Neural crest cell (in vitro differentiated cells): Measurements from ENCODE around the gene BANF1. TPM values are rescaled to one million over a fixed set of nuclear protein-coding genes. Genes with fewer than 3 reads are reported as not detected.

Source experiments
- DNase-seq: peaks from one replicate; pipeline ENCODE4 v3.0.0; 2021; ENCODE audit warnings: low read depth, mixed read lengths, low spot score
- H3K27ac Mint-ChIP-seq: one replicate; pipeline ENCODE4 v1.8.0; 2021; ENCODE audit warnings: mild to moderate bottlenecking, mixed read lengths; ENCODE audit not compliant: unreplicated experiment
- H3K27me3 Mint-ChIP-seq: 2 replicates; pipeline ENCODE4 v1.8.0; 2021; ENCODE audit warnings: low read depth, mild to moderate bottlenecking, mixed read lengths
- H3K36me3 Mint-ChIP-seq: 2 replicates; pipeline ENCODE4 v1.8.0; 2021; ENCODE audit warnings: low read depth, mild to moderate bottlenecking, mixed read lengths
- H3K4me1 Mint-ChIP-seq: 2 replicates; pipeline ENCODE4 v1.8.0; 2021; ENCODE audit warnings: mixed read lengths
- H3K4me3 Mint-ChIP-seq: one replicate; pipeline ENCODE4 v1.8.0; 2021; ENCODE audit warnings: mild to moderate bottlenecking, mixed read lengths
- H3K9me3 Mint-ChIP-seq: 2 replicates; pipeline ENCODE4 v1.8.0; 2021; ENCODE audit warnings: mixed read lengths
- total RNA-seq: library from RNA; stranded (reverse); gene quantifications from 2 replicates; pipeline ENCODE4 v1.2.1, GENCODE V29; 2021
- TF ChIP-seq, protein P1 (sequence below): fragments of 200-600 bp; sonication (generic); conservative IDR thresholded peaks from 2 replicates; pipeline ENCODE4 v1.5.0; 2021; ENCODE audit warnings: antibody characterized with exemption, mild to moderate bottlenecking

BANF1 gene
- total RNA-seq, 1 donor from 2014 or later: 348 TPM

DNA sequence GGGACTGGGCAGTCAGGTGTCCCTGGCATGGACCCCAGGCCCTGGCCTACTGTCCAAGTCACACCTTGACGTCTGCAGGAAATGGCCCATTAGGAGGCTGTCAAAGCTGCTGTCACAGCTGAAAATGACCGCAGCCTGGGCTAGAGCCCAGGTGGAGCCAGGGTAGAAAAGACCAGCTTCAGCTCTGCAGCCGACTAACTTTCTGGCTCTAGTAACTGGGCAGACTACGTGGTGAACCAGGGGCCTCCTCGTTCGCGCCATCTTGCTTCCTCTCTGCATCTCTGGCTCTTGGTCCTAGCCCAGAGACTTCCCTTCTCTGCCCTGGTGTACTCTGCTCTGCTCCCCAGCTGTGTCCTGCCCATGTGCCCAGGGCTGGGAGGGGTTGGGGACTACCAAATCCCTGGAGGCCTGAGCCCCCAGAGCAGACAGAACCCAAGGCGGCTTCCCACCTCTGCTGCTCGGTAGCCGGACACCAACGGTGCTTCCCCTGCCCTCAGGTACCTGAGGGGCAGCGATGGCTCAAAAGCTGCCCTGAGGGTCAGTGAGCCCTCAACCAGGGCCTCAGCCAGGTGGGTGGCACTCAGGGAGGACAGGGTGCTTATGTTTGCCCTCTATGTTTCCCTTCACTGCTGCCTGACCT, 21.1 kb upstream of the BANF1 start:
- TF ChIP-seq, protein P1, sequence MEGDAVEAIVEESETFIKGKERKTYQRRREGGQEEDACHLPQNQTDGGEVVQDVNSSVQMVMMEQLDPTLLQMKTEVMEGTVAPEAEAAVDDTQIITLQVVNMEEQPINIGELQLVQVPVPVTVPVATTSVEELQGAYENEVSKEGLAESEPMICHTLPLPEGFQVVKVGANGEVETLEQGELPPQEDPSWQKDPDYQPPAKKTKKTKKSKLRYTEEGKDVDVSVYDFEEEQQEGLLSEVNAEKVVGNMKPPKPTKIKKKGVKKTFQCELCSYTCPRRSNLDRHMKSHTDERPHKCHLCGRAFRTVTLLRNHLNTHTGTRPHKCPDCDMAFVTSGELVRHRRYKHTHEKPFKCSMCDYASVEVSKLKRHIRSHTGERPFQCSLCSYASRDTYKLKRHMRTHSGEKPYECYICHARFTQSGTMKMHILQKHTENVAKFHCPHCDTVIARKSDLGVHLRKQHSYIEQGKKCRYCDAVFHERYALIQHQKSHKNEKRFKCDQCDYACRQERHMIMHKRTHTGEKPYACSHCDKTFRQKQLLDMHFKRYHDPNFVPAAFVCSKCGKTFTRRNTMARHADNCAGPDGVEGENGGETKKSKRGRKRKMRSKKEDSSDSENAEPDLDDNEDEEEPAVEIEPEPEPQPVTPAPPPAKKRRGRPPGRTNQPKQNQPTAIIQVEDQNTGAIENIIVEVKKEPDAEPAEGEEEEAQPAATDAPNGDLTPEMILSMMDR: no peak
- no peaks in the 10 kb centered on the region for H3K4me1 Mint-ChIP-seq
- H3K27me3 Mint-ChIP-seq: no peaks in the 10 kb centered on the region

GRCh38 chr11:65981972-65982823, 20.1 kb upstream of the BANF1 start:
- H3K9me3 Mint-ChIP-seq: no peaks in the 10 kb centered on the region
- no peak overlapping the region for H3K27ac Mint-ChIP-seq
- H3K36me3 Mint-ChIP-seq: peaks cover 3% of the 10 kb centered on the region
- TF ChIP-seq, protein P1: no peak
- H3K27me3 Mint-ChIP-seq: no peaks in the 10 kb centered on the region
- H3K4me3 Mint-ChIP-seq: no peak overlapping the region
- H3K4me1 Mint-ChIP-seq: no peaks in the 10 kb centered on the region
- no peak for DNase-seq

More for the DNA sequence above, 21.1 kb upstream of the BANF1 start:
- Mint-ChIP-seq H3K9me3 (no peaks in the 10 kb centered on the region), H3K27ac (no peak overlapping the region), H3K4me3 (no peak overlapping the region), H3K36me3 (peaks cover 3% of the 10 kb centered on the region)
- no peak for DNase-seq

DNA sequence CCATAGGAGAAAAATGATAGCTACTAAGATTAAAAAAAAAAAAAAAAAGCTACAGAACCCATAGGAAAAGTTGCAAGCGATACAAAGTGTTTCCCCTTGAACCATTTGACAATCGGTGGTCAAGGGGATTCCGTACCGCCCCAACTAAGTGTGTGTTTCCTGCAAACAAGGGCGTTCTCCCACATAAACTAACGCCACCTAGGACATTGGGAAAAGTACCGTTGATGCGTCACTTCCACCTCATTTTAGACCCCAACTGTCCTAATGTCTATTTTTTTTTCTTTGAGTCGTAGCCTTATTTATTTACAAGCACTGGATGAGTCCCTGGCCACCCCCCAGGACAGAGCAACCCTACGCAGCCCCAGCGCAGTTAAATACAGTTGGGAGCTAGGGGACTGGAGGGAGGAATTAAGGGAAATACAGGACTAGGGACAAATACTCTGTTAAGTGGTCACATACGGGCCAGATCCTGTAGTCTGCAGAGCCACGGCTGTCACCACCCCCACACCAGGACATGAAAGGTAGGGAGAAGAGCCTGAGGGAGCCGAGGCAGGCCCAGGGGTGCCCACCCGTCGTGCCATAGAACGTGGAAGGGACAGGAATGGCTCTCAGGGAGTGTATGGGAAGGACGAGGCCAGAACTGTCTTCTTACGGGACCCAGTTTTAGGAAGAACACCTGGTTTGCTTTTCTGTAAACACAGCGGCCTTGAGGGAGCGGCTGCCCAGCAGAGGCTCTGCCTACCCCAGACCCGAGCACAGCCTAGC, 19.3 kb upstream of the BANF1 start:
- TF ChIP-seq, protein P1: no peak
- no peaks in the 10 kb centered on the region for H3K27me3 Mint-ChIP-seq
- no peaks in the 10 kb centered on the region for H3K4me1 Mint-ChIP-seq
- no peak overlapping the region for H3K27ac Mint-ChIP-seq
- no peak for DNase-seq
- H3K9me3 Mint-ChIP-seq: no peaks in the 10 kb centered on the region
- no peak overlapping the region for H3K4me3 Mint-ChIP-seq
- H3K36me3 Mint-ChIP-seq: peaks cover 3% of the 10 kb centered on the region

GRCh38 chr11:65983589-65983987, 18.7 kb upstream of the BANF1 start:
- Mint-ChIP-seq H3K9me3 (no peaks in the 10 kb centered on the region), H3K4me3 (no peak overlapping the region), H3K27ac (no peak overlapping the region), H3K4me1 (no peaks in the 10 kb centered on the region), H3K36me3 (peaks cover 3% of the 10 kb centered on the region), H3K27me3 (no peaks in the 10 kb centered on the region)
- DNase-seq: no peak
- TF ChIP-seq, protein P1: no peak

- no peaks in the 10 kb centered on the region for H3K27me3 Mint-ChIP-seq
- H3K9me3 Mint-ChIP-seq: no peaks in the 10 kb centered on the region
- TF ChIP-seq, protein P1: no peak
- H3K36me3 Mint-ChIP-seq: no peaks in the 10 kb centered on the region
- H3K4me1 Mint-ChIP-seq: peaks cover 6% of the 10 kb centered on the region
- H3K27ac Mint-ChIP-seq: no peak overlapping the region
- no peak overlapping the region for H3K4me3 Mint-ChIP-seq
- no peak for DNase-seq
These were observed 15.0 kb upstream of the BANF1 start for GRCh38 chr11:65987336-65987735.
